Spleen (tissue), 7 donors: Measurements from ENCODE around the gene MYMX.

Source experiments
- CTCF ChIP-seq, 11 experiments: fragments of 200-600 bp in 7 of 11; fragments of 450-650 bp in 4 of 11; sonication (generic) in 4 of 11; IDR thresholded peaks in 8 of 11; conservative IDR thresholded peaks in 3 of 11; 1 replicate in 7 of 11; 2 replicates in 4 of 11; pipeline versions ENCODE4 v1.4.0 to v1.8.0; 2016 to 2021; ENCODE audit warnings: antibody characterized with exemption in 11 of 11, inconsistent platforms in 4 of 11, mild to moderate bottlenecking in 1 of 11
- POLR2A ChIP-seq, 3 donors: fragments of 450-650 bp; IDR thresholded peaks; one replicate each; pipeline ENCODE4 v1.5.1; 2017; ENCODE audit warnings: antibody characterized with exemption in 3 of 3, mild to moderate bottlenecking in 1 of 3
- donor health status: DM: no; HTN: no; CAD: no; lungs with moderate emphysema.
- donor health status: DM: no; HTN: no; CAD: no.
- donor health status: DM: no; HTN: no; CAD: no.

GRCh38 chr6:44179072-44179536 lies 37.6 kb upstream of the MYMX start:
- TF ChIP-seq POLR2A (IDR thresholded peaks at IDR 0.05) (no peak), CTCF (IDR thresholded peaks at IDR 0.05 in 8 of 11, conservative IDR thresholded peaks at IDR 0.05 in 3 of 11) (no peak)
